ENCODE data around the gene CERS6. TPM values are rescaled to one million over a fixed set of nuclear protein-coding genes. Genes with fewer than 3 reads are reported as not detected.

Gene CERS6
- total and polyA plus RNA-seq, 2 of the 8 experiments (the other 6 are each of a cell fraction or from before 2014, with no cell fraction given), result 6.8 to 28.2 TPM

- Histone ChIP-seq H3K36me3 (ENCODE audit: control insufficient read depth in 2 of 4, insufficient read depth in 4 of 4, low read length in 3 of 4) (no peaks in the 10 kb centered on the region; a peak in 1 of 8 replicates), H3K23ac (ENCODE audit: insufficient read length) (no peak overlapping the region), H2BK20ac (ENCODE audit: low read length) (peak overlapping the region; percentile 6), H4K5ac (ENCODE audit: insufficient read length, low read depth, low read length) (no peak overlapping the region), H3K9ac (replicated peaks in 1 of 4; ENCODE audit: extremely low read depth in 1 of 4, low read depth in 3 of 4, low read length in 3 of 4) (no peak overlapping the region), H4K91ac (replicated peaks; ENCODE audit: insufficient read length, low read length) (no peak overlapping the region), H2AFZ (ENCODE audit: low read length) (no peak overlapping the region), H3K4me1 (replicated peaks in 1 of 4; ENCODE audit: control insufficient read depth in 3 of 4, insufficient read depth in 4 of 4, low read length in 3 of 4) (peaks cover 0 to 17% (median 4%) of the 10 kb centered on the region in 4 experiments; a peak in 6 of 7 replicates), H3K79me2 (ENCODE audit: control insufficient read depth in 1 of 2, insufficient read depth in 2 of 2, low read length in 2 of 2) (no peaks in the 10 kb centered on the region), H3K4ac (replicated peaks; ENCODE audit: insufficient read length, low read depth, low read length) (no peak overlapping the region), H4K20me1 (replicated peaks in 1 of 2; ENCODE audit: control insufficient read depth in 1 of 2, insufficient read depth in 2 of 2, low read length in 2 of 2) (no peaks in the 10 kb centered on the region), H2BK5ac (ENCODE audit: low read depth, low read length) (peak overlapping the region; percentile 73; the same call in 1 of the 2 replicates), H3K27me3 (replicated peaks in 1 of 4; ENCODE audit: control insufficient read depth in 3 of 4, extremely low read depth in 1 of 4, insufficient read depth in 3 of 4, low read length in 3 of 4) (no peaks in the 10 kb centered on the region), H3K27ac (ENCODE audit: low read depth, low read length) (no peak overlapping the region), H3K9me3 (ENCODE audit: insufficient read depth in 2 of 2, low read depth in 1 of 2, low read length in 1 of 2) (peaks cover 0 to 4% of the 10 kb centered on the region in 2 experiments; a peak in 1 of 4 replicates), H2BK120ac (replicated peaks; ENCODE audit: low read depth, low read length) (no peak overlapping the region), H3K4me3 (ENCODE audit: extremely low read depth in 1 of 4, insufficient read depth in 2 of 4, low read depth in 3 of 4, low read length in 4 of 4) (no peak overlapping the region), H3K23me2 (ENCODE audit: low read depth, low read length) (no peaks in the 10 kb centered on the region), H2BK15ac (ENCODE audit: low read length) (peak overlapping the region; percentile 84; the same call in 1 of the 2 replicates), H3K18ac (ENCODE audit: extremely low read depth, low read length) (0 out of 2 replicates have a peak overlapping the region, but pooled peaks have one; percentile 10), H4K8ac (ENCODE audit: extremely low read depth, insufficient read depth, low read length) (no peak overlapping the region), H2BK12ac (ENCODE audit: low read depth, low read length) (peak overlapping the region; percentile 82; the same call in 1 of the 2 replicates), H3K56ac (replicated peaks; ENCODE audit: insufficient read length, low read depth, low read length) (no peak overlapping the region), H2AK5ac (ENCODE audit: low read depth, low read length) (no peak overlapping the region), H3K14ac (ENCODE audit: insufficient read length) (no peak overlapping the region), H3K79me1 (ENCODE audit: low read depth, low read length) (no peaks in the 10 kb centered on the region), H3K4me2 (ENCODE audit: insufficient read depth in 1 of 2, low read depth in 2 of 2, low read length in 2 of 2) (peak overlapping the region; percentile 4 to 26; a peak in 2 of 4 replicates)
- DNase-seq (ENCODE audit: low read depth in 1 of 2, low spot score in 2 of 2) (no peak), FAIRE-seq (no peak)
- ChIA-PET POLR2A (ENCODE audit: partially characterized antibody) (interaction anchor here (1.1 kb wide), 1 partner anchor 35 kb away, joined by 3 read pairs; no protein-coding TSS in a partner anchor), CTCF (ENCODE audit: partially characterized antibody) (no interaction called here)
- 94% methylated on average over 1 of the region's 1 CpG; no CpG with 5 or more reads in 1 of the 2 experiments for WGBS, 2 experiments (ENCODE audit: extremely low coverage in 1 of 2, insufficient coverage in 1 of 2, insufficient read length in 1 of 2, insufficient replicate concordance in 2 of 2, low coverage in 1 of 2, low lambda C conversion rate in 2 of 2, missing lambda C conversion rate in 1 of 2)
- TF ChIP-seq HDAC6 (IDR thresholded peaks at IDR 0.05; ENCODE audit: low read depth, low read length) (no peak), KDM5A (IDR thresholded peaks at IDR 0.05; ENCODE audit: low read length) (no peak), CREB1 (IDR thresholded peaks at IDR 0.05) (no peak), EP300 (IDR thresholded peaks at IDR 0.05; ENCODE audit: borderline replicate concordance in 1 of 2, low read depth in 2 of 2, low read length in 2 of 2) (no peak), POU5F1 (IDR thresholded peaks at IDR 0.05; ENCODE audit: low read depth, low read length) (no peak), RFX5 (IDR thresholded peaks at IDR 0.05; ENCODE audit: borderline replicate concordance, low read depth, low read length) (no peak), USF2 (IDR thresholded peaks at IDR 0.05; ENCODE audit: low read length) (no peak), RBBP5 (IDR thresholded peaks at IDR 0.05; ENCODE audit: borderline replicate concordance, low read depth, low read length) (no peak), FOSL1 (IDR thresholded peaks at IDR 0.05; ENCODE audit: insufficient read depth, low read depth, low read length) (no peak), SIX5 (IDR thresholded peaks at IDR 0.05; ENCODE audit: low read depth, low read length) (no peak), RXRA (IDR thresholded peaks at IDR 0.05; ENCODE audit: insufficient read depth, low read depth, low read length) (no peak)
- TF ChIP-seq, protein P1, sequence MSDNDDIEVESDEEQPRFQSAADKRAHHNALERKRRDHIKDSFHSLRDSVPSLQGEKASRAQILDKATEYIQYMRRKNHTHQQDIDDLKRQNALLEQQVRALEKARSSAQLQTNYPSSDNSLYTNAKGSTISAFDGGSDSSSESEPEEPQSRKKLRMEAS (IDR thresholded peaks at IDR 0.05), result no peak
These were observed 324.6 kb downstream of the CERS6 start for GRCh38 chr2:168780669-168781071.
